ENCODE measurements around the gene CENPT.

DNA sequence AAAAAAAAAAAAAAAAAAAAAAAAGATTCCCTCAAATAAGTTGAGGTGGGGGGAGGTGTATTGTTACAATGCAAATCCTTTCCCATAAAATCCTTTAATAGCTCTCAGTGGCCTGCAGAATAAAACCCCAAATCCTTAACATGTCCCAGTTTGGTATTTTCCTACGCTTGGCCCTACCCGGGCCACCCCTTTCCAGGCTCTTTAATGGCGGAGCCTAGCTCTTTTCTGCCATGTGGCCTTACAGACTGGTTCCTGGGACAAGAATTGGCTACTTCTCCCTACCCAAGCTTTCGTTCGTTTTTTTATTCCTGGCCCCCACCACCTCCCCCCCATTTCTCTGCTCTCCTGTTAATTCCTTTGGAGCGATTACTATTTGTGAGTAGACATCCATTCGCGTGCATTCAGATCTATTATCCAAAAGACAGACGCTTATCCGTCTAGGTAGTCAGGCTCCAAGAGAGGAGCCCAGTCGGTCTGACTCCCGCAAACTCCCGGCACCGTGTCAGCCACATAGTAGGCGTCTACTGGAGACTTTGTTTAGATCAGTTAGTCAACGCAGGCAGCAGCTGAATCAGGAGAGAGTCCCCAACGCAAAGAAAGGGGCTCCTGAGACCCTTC is 6.2 kb downstream of the CENPT start:
- TF ChIP-seq, protein P1, sequence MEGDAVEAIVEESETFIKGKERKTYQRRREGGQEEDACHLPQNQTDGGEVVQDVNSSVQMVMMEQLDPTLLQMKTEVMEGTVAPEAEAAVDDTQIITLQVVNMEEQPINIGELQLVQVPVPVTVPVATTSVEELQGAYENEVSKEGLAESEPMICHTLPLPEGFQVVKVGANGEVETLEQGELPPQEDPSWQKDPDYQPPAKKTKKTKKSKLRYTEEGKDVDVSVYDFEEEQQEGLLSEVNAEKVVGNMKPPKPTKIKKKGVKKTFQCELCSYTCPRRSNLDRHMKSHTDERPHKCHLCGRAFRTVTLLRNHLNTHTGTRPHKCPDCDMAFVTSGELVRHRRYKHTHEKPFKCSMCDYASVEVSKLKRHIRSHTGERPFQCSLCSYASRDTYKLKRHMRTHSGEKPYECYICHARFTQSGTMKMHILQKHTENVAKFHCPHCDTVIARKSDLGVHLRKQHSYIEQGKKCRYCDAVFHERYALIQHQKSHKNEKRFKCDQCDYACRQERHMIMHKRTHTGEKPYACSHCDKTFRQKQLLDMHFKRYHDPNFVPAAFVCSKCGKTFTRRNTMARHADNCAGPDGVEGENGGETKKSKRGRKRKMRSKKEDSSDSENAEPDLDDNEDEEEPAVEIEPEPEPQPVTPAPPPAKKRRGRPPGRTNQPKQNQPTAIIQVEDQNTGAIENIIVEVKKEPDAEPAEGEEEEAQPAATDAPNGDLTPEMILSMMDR (IDR thresholded peaks at IDR 0.05): no peak
- TF ChIP-seq POLR2A (IDR thresholded peaks at IDR 0.05): no peak

Data from ovary (tissue), 3 donors.